Prostate gland (tissue), 2 donors: ENCODE measurements around the gene NIPSNAP2. TPM values are rescaled to one million over a fixed set of nuclear protein-coding genes. Genes with fewer than 3 reads are reported as not detected.

Experiments used
- DNase-seq: peaks from one replicate; pipeline ENCODE4 v3.0.0-alpha.2; 2019; ENCODE audit warnings: low spot score
- H3K27ac ChIP-seq, 2 donors: fragments of 200-600 bp; sonication (generic); 2 replicates each; pipeline ENCODE4 v1.5.1; 2017 to 2019
- H3K27me3 ChIP-seq: fragments of 200-600 bp; sonication (generic); replicated peaks from 2 replicates; pipeline ENCODE4 v1.5.1; 2019; ENCODE audit not compliant: insufficient read depth
- H3K36me3 ChIP-seq, 2 donors: fragments of 200-600 bp; sonication (generic); 1 replicate in 1 of 2; 2 replicates in 1 of 2; pipeline versions ENCODE4 v1.5.1 to v1.8.1; 2017 to 2019
- H3K4me1 ChIP-seq: fragments of 200-600 bp; sonication (generic); replicated peaks from 2 replicates; pipeline ENCODE4 v1.5.1; 2019
- H3K4me3 ChIP-seq, 2 donors: fragments of 200-600 bp; sonication (generic); 2 replicates each; pipeline ENCODE4 v1.5.1; 2017 to 2019
- H3K9me3 ChIP-seq: fragments of 200-600 bp; sonication (generic); 2 replicates; pipeline ENCODE4 v1.5.1; 2017
- POLR2A ChIP-seq: fragments of 450-650 bp; IDR thresholded peaks from one replicate; pipeline ENCODE4 v1.6.1; 2016; ENCODE audit warnings: antibody characterized with exemption, mild to moderate bottlenecking
- POLR2AphosphoS5 ChIP-seq: sonication (generic); formaldehyde crosslinking; IDR thresholded peaks from one replicate; pipeline ENCODE4 v1.6.1; 2017; ENCODE audit warnings: antibody characterized with exemption
- WGBS: methylation state at CpG from one replicate; pipeline ENCODE4 v1.1.5; 2018; 5-methylcytosine and 5-hydroxymethylcytosine counted together
- intact Hi-C: fragments of 100-400 bp; cut with DNase I; formaldehyde crosslinking; loops from one replicate; pipeline ENCODE4 v1.14.2; 2022
- total RNA-seq, 2 donors: library from RNA; depleted of rRNA; stranded (reverse); fragments of >200 nt; gene quantifications; one replicate each; pipeline ENCODE4 v1.1.0, GENCODE V29; 2016
- TF ChIP-seq, protein P1 (sequence below), 4 experiments: fragments of 200-600 bp in 2 of 4; fragments of 450-650 bp in 2 of 4; sonication (generic) in 2 of 4; IDR thresholded peaks; 1 replicate in 3 of 4; 2 replicates in 1 of 4; pipeline ENCODE4 v1.5.1; 2016 to 2019; ENCODE audit warnings: antibody characterized with exemption in 4 of 4, mild to moderate bottlenecking in 2 of 4, moderate library complexity in 2 of 4

The NIPSNAP2 gene
- 10 to 100 TPM; 83.3 to 84.0 TPM for total RNA-seq

DNA sequence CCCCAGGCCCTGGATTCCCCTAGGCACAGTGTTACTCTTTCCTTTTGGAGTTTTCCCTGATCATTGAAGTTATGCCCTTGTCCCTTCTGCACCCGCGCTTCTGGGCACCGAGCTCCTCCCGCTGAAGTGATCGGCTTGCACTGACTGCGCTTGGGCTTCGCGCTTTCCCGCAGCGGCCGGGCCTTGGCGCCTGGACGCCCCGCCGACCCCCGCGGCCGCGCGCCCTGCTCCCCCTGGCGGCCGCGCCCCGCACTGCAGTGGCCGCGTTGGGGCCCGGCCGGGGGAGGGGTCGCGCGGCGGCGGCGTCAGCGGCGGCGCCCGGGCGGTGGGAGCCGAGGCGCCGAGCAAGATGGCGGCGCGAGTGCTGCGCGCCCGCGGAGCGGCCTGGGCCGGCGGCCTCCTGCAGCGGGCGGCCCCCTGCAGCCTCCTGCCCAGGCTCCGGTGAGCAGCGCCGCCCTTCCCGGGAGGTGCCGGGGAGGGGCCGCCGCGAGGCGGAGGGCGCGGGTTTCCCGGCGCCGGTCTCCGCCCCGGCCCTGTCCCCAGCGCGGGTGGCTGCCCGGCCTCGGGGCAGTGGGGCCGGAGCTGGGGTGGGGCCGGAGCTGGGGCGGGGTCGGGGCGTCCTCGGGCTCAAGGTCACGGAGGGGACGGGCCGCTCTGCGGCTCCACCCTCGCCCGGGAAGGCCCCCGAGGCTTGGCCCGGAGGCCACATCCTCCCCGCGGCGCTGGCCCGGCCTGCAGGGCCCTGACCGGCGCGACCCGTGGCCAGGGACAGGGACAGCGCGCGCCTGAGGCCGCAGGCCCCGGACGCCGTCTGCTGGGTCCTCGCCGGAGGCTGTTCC, at the start of gene NIPSNAP2:
NIPSNAP2 (plus strand) TSS at position 325 of the 839 bp plus-strand sequence; CDS start at position 350, 25 bp downstream.
- TF ChIP-seq, protein P1, sequence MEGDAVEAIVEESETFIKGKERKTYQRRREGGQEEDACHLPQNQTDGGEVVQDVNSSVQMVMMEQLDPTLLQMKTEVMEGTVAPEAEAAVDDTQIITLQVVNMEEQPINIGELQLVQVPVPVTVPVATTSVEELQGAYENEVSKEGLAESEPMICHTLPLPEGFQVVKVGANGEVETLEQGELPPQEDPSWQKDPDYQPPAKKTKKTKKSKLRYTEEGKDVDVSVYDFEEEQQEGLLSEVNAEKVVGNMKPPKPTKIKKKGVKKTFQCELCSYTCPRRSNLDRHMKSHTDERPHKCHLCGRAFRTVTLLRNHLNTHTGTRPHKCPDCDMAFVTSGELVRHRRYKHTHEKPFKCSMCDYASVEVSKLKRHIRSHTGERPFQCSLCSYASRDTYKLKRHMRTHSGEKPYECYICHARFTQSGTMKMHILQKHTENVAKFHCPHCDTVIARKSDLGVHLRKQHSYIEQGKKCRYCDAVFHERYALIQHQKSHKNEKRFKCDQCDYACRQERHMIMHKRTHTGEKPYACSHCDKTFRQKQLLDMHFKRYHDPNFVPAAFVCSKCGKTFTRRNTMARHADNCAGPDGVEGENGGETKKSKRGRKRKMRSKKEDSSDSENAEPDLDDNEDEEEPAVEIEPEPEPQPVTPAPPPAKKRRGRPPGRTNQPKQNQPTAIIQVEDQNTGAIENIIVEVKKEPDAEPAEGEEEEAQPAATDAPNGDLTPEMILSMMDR (IDR thresholded peaks at IDR 0.05) = peak; percentile 30 to 77 (median 64)
- TF ChIP-seq POLR2A = no peak
- no peak for TF ChIP-seq POLR2AphosphoS5
- H3K27me3 ChIP-seq = no peaks in the 10 kb centered on the region
- peak; percentile 39 for DNase-seq
- H3K36me3 ChIP-seq = no peaks in the 10 kb centered on the region
- no peaks in the 10 kb centered on the region for H3K9me3 ChIP-seq
- peak within 1 kb of the TSS; percentile 64 to 78 for H3K4me3 ChIP-seq
- H3K27ac ChIP-seq = peak within 1 kb of the TSS; percentile 85 to 96
- under 1% methylated on average over 72 of the region's 105 CpGs for WGBS
- intact Hi-C loops = loop anchor here (5.0 to 10.0 kb wide), 3 partner anchors 77 to 320 kb away; partner anchors contain the start of genes CCT6A, PSPH and ZNF713
- H3K4me1 ChIP-seq = peaks cover 6% of the 10 kb centered on the region

DNA sequence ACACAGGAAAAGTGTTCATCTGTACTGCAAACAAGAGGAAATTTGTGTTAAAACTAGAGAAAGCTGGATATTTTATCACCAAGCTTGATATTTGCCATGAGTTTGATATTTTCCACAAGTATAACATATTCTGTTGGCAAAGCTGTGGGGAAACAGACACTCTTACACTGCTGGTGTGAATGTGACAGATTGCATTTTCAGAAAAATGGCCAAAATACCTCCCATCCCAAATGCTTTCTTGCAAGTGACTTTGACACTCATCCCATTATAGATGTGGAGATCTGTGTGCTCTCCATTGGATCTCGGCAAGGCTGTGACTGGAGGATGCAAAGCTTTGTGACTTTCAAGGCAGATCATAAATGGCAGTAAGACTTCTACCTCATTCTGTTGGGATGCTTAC, 46.6 kb upstream of the NIPSNAP2 start:
- Histone ChIP-seq H3K4me1 (no peaks in the 10 kb centered on the region), H3K27ac (no peak overlapping the region), H3K27me3 (no peaks in the 10 kb centered on the region), H3K4me3 (no peak overlapping the region), H3K9me3 (no peaks in the 10 kb centered on the region), H3K36me3 (no peaks in the 10 kb centered on the region)
- DNase-seq = no peak
- TF ChIP-seq POLR2A (no peak), POLR2AphosphoS5 (no peak)
- TF ChIP-seq, protein P1 (IDR thresholded peaks at IDR 0.05) = no peak
- WGBS = 100% methylated on average over 1 of the region's 1 CpG
- intact Hi-C loops = no loop called here

GRCh38 chr7:55928006-55928767, 36.2 kb upstream of the NIPSNAP2 start:
- Histone ChIP-seq H3K4me1 (no peaks in the 10 kb centered on the region), H3K4me3 (no peak overlapping the region), H3K27ac (no peak overlapping the region), H3K36me3 (no peaks in the 10 kb centered on the region), H3K27me3 (no peaks in the 10 kb centered on the region), H3K9me3 (no peaks in the 10 kb centered on the region)
- 93% methylated on average over 5 of the region's 5 CpGs for WGBS
- intact Hi-C loops = no loop called here
- no peak for DNase-seq
- no peak for TF ChIP-seq POLR2AphosphoS5
- TF ChIP-seq POLR2A = no peak
- TF ChIP-seq, protein P1 (IDR thresholded peaks at IDR 0.05) = no peak

GRCh38 chr7:55931421-55932151, 32.8 kb upstream of the NIPSNAP2 start:
- no peaks in the 10 kb centered on the region for H3K27me3 ChIP-seq
- no peaks in the 10 kb centered on the region for H3K4me1 ChIP-seq
- intact Hi-C loops = no loop called here
- no peak overlapping the region for H3K4me3 ChIP-seq
- H3K9me3 ChIP-seq = no peaks in the 10 kb centered on the region
- no peak for DNase-seq
- H3K36me3 ChIP-seq = no peaks in the 10 kb centered on the region
- 69% methylated on average over 5 of the region's 5 CpGs for WGBS
- TF ChIP-seq POLR2A (no peak), POLR2AphosphoS5 (no peak)
- TF ChIP-seq, protein P1 (IDR thresholded peaks at IDR 0.05) = no peak
- no peak overlapping the region for H3K27ac ChIP-seq
